ENCODE measurements around the gene EMILIN2. TPM values are rescaled to one million over a fixed set of nuclear protein-coding genes. Genes with fewer than 3 reads are reported as not detected.

The EMILIN2 gene
- polyA plus RNA-seq, 1 donor (not counting 4 experiments of a cell fraction or from before 2014, with no cell fraction given), result 0.07 TPM

DNA sequence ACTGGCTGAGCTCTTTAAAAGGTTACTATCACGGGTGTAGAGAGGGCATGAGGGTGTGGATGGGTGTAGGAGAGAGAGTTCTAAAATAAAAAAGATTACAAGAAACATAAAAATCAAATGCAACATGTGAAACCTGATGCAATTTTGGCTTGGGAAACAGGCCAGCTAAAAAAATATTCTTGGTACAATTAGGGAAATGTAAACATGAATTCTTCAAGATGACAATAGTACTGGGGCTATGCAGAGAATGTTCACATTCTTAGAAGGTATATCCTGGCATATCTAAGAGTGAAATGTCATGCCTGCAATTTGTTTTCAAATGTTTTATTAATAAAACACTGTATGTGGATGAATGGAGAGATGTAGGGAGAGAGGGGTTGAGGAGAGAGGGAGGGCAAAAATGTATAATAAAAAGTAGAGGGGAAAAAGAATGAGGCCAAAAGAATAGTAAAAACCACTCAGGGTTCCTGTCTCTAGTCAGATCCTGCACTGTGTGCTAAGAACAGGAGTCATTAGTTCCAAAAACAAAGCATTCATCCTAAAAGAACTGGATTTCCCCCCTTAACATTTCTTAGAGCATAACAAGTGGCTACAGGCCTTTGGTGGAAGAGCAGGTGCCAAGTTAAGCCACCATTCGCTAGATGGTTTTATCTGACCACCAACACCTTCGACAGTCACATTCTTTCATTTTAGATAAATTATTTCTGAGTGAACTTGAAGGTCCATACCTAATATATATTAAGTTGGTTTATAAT, 88.8 kb downstream of the EMILIN2 start:
- DNase-seq (ENCODE audit: low read depth, low spot score) (no peak), FAIRE-seq (no peak)
- H3K4me3 ChIP-seq (ENCODE audit: control insufficient read depth in 2 of 3, extremely low read depth in 1 of 3, insufficient read depth in 2 of 3, low read depth in 1 of 3, low read length in 3 of 3), result no peak overlapping the region
- H3K9me3 ChIP-seq (ENCODE audit: control insufficient read depth, low read depth, low read length), result no peaks in the 10 kb centered on the region
- H3K4me1 ChIP-seq (ENCODE audit: control insufficient read depth, extremely low read depth, insufficient read depth, low read length), result no peaks in the 10 kb centered on the region
- H3K4me2 ChIP-seq (ENCODE audit: control insufficient read depth, extremely low read depth, insufficient read depth, low read depth, low read length), result no peak overlapping the region
- no peaks in the 10 kb centered on the region for H3K79me2 ChIP-seq (ENCODE audit: control insufficient read depth, insufficient read depth, low read length)
- dilution Hi-C loops (cut with MboI; ENCODE audit: extremely low pct_ligation_motif_present, low sequenced_read_pairs), result no loop called here
- no peaks in the 10 kb centered on the region for H4K20me1 ChIP-seq (ENCODE audit: control insufficient read depth, extremely low read depth, insufficient read depth, low read length)
- H3K36me3 ChIP-seq (ENCODE audit: control insufficient read depth in 2 of 2, extremely low read depth in 1 of 2, insufficient read depth in 2 of 2, low read length in 2 of 2), result peaks cover 0 to 2% of the 10 kb centered on the region in 2 experiments
- H3K27me3 ChIP-seq (ENCODE audit: control insufficient read depth, extremely low read depth, insufficient read depth, low read length), result no peaks in the 10 kb centered on the region
- H2AFZ ChIP-seq (ENCODE audit: control insufficient read depth, low read length), result no peak overlapping the region
- H3K9me1 ChIP-seq (ENCODE audit: control insufficient read depth, extremely low read depth, insufficient read depth, low read length), result no peaks in the 10 kb centered on the region
- H3K27ac ChIP-seq (ENCODE audit: control insufficient read depth, insufficient read depth, low read length), result no peak overlapping the region
- TF ChIP-seq, protein P1, sequence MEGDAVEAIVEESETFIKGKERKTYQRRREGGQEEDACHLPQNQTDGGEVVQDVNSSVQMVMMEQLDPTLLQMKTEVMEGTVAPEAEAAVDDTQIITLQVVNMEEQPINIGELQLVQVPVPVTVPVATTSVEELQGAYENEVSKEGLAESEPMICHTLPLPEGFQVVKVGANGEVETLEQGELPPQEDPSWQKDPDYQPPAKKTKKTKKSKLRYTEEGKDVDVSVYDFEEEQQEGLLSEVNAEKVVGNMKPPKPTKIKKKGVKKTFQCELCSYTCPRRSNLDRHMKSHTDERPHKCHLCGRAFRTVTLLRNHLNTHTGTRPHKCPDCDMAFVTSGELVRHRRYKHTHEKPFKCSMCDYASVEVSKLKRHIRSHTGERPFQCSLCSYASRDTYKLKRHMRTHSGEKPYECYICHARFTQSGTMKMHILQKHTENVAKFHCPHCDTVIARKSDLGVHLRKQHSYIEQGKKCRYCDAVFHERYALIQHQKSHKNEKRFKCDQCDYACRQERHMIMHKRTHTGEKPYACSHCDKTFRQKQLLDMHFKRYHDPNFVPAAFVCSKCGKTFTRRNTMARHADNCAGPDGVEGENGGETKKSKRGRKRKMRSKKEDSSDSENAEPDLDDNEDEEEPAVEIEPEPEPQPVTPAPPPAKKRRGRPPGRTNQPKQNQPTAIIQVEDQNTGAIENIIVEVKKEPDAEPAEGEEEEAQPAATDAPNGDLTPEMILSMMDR (optimal IDR thresholded peaks at IDR 0.05 in 1 of 3, IDR thresholded peaks at IDR 0.05 in 1 of 3, conservative IDR thresholded peaks at IDR 0.05 in 1 of 3; ENCODE audit: extremely low read depth in 1 of 3, insufficient read depth in 2 of 3, low read length in 3 of 3), result no peak
- TF ChIP-seq EZH2 (IDR thresholded peaks at IDR 0.05; ENCODE audit: low read length), result no peak
- H3K9ac ChIP-seq (ENCODE audit: control insufficient read depth, extremely low read depth, insufficient read depth, low read length), result no peak overlapping the region

DNA sequence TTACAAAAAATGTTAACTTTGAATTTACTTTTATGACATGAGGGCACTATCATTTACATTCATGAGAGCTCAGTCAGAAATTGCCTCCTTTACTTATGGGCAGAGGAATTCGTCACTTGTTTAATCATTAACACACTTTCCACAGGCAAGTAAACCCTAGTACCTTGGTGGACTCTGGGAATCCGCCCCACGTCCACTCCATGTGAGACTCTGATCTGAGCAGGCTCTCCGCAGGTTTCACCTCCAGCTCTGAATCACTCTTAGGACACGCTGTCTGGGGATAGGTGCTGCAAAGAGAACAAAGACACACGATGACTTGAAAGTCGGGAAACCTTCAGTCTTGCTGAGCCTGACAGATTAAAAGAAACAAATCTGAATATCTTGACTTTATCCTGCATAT, 92.5 kb downstream of the EMILIN2 start:
- no peak for FAIRE-seq
- no peak for DNase-seq (ENCODE audit: low read depth, low spot score)
- dilution Hi-C loops (cut with MboI; ENCODE audit: extremely low pct_ligation_motif_present, low sequenced_read_pairs), result no loop called here

More for the DNA sequence above, 92.5 kb downstream of the EMILIN2 start:
- Histone ChIP-seq H3K4me2 (ENCODE audit: control insufficient read depth, extremely low read depth, insufficient read depth, low read depth, low read length) (no peak overlapping the region), H3K36me3 (ENCODE audit: control insufficient read depth in 2 of 2, extremely low read depth in 1 of 2, insufficient read depth in 2 of 2, low read length in 2 of 2) (no peaks in the 10 kb centered on the region), H3K4me3 (ENCODE audit: control insufficient read depth in 2 of 3, extremely low read depth in 1 of 3, insufficient read depth in 2 of 3, low read depth in 1 of 3, low read length in 3 of 3) (no peak overlapping the region), H3K9ac (ENCODE audit: control insufficient read depth, extremely low read depth, insufficient read depth, low read length) (no peak overlapping the region), H3K9me1 (ENCODE audit: control insufficient read depth, extremely low read depth, insufficient read depth, low read length) (no peaks in the 10 kb centered on the region), H3K79me2 (ENCODE audit: control insufficient read depth, insufficient read depth, low read length) (no peaks in the 10 kb centered on the region), H3K27me3 (ENCODE audit: control insufficient read depth, extremely low read depth, insufficient read depth, low read length) (no peaks in the 10 kb centered on the region), H3K9me3 (ENCODE audit: control insufficient read depth, low read depth, low read length) (no peaks in the 10 kb centered on the region), H3K4me1 (ENCODE audit: control insufficient read depth, extremely low read depth, insufficient read depth, low read length) (no peaks in the 10 kb centered on the region), H2AFZ (ENCODE audit: control insufficient read depth, low read length) (no peak overlapping the region), H3K27ac (ENCODE audit: control insufficient read depth, insufficient read depth, low read length) (no peak overlapping the region), H4K20me1 (ENCODE audit: control insufficient read depth, extremely low read depth, insufficient read depth, low read length) (no peaks in the 10 kb centered on the region)
- TF ChIP-seq EZH2 (IDR thresholded peaks at IDR 0.05; ENCODE audit: low read length), result no peak
- TF ChIP-seq, protein P1 (optimal IDR thresholded peaks at IDR 0.05 in 1 of 3, IDR thresholded peaks at IDR 0.05 in 1 of 3, conservative IDR thresholded peaks at IDR 0.05 in 1 of 3; ENCODE audit: extremely low read depth in 1 of 3, insufficient read depth in 2 of 3, low read length in 3 of 3), result no peak

All from keratinocyte (primary cell).